ENCODE measurements around the gene CMTR1.

The CMTR1 gene

DNA sequence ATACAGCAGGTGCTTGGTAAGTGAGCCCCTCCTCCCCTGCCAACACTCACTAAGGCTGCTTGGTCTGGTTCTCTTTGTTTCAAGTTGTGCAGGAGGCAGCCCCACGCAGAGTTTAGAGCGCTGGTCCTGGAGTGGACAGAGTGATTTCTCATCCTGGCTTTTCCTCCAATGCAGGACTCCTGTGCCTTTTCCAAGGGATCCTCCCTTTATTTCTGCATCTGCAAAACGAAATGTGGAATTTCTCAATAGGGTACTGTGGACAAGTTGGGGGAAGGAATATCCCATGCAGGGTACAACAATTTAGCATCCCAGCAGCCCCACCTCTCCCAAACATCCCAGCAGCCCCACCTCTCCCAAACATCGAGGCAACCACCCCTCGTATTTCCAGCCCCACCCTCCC is 97.3 kb downstream of the CMTR1 start:
- peaks cover 7 to 33% of the 10 kb centered on the region in 2 donors for H3K27me3 ChIP-seq (ENCODE audit: control insufficient read depth in 1 of 2, insufficient read depth in 2 of 2, low read length in 2 of 2)
- H3K4me3 ChIP-seq (ENCODE audit: low read depth in 1 of 2, low read length in 2 of 2): no peak overlapping the region
- H3K27ac ChIP-seq (ENCODE audit: low read depth, low read length): no peak overlapping the region
- H3K9ac ChIP-seq (ENCODE audit: low read length): no peak overlapping the region
- no peaks in the 10 kb centered on the region for H3K9me3 ChIP-seq (ENCODE audit: low read length)
- H3K36me3 ChIP-seq (ENCODE audit: insufficient read depth, low read length): no peaks in the 10 kb centered on the region
- H3K4me1 ChIP-seq (ENCODE audit: insufficient read depth, low read length): peaks cover 4% of the 10 kb centered on the region

DNA sequence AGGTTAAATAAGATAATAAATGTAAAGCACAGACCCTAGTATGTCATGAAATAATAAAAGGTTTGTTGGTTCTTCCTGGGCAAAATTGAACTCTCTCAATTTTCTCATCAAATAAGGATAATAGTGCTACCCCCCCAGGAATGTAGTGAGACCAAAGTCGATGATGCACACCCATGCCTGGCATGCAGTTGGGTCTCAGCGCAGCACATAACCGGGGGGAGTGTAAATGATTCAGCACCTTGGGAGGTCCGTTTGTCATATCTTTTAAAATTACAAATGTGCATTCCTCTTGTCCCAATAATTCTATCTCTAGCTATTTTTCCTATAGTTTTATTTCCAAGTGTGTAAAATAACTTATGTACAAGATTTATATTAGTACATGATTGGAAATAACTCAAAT is 98.0 kb downstream of the CMTR1 start:
- Histone ChIP-seq H3K27ac (ENCODE audit: low read depth, low read length) (no peak overlapping the region), H3K9ac (ENCODE audit: low read length) (no peak overlapping the region), H3K4me1 (ENCODE audit: insufficient read depth, low read length) (peaks cover 9% of the 10 kb centered on the region), H3K36me3 (ENCODE audit: insufficient read depth, low read length) (no peaks in the 10 kb centered on the region), H3K9me3 (ENCODE audit: low read length) (no peaks in the 10 kb centered on the region), H3K4me3 (ENCODE audit: low read depth in 1 of 2, low read length in 2 of 2) (no peak overlapping the region), H3K27me3 (ENCODE audit: control insufficient read depth in 1 of 2, insufficient read depth in 2 of 2, low read length in 2 of 2) (peaks cover 10 to 41% of the 10 kb centered on the region in 2 donors)
